PC-3 (cell line): ENCODE results near the gene GSTA2.

Experiments used
- EZH2 ChIP-seq: fragments of 300-600 bp; sonication (generic); IDR thresholded peaks from one replicate; pipeline ENCODE4 v1.6.1; 2017; ENCODE audit warnings: antibody characterized with exemption, mild to moderate bottlenecking, low read length; ENCODE audit not compliant: unreplicated experiment
- EZH2phosphoT487 ChIP-seq: fragments of 300-600 bp; sonication (generic); IDR thresholded peaks from 2 replicates; pipeline ENCODE4 v1.6.1; 2018; ENCODE audit warnings: mild to moderate bottlenecking, antibody characterized with exemption, low read length, borderline replicate concordance
- TF ChIP-seq, protein P1 (sequence below): fragments of 300-600 bp; sonication (generic); conservative IDR thresholded peaks from 2 replicates; pipeline ENCODE4 v1.5.1; 2017; ENCODE audit warnings: antibody characterized with exemption, low read depth, mild to moderate bottlenecking, low read length

DNA sequence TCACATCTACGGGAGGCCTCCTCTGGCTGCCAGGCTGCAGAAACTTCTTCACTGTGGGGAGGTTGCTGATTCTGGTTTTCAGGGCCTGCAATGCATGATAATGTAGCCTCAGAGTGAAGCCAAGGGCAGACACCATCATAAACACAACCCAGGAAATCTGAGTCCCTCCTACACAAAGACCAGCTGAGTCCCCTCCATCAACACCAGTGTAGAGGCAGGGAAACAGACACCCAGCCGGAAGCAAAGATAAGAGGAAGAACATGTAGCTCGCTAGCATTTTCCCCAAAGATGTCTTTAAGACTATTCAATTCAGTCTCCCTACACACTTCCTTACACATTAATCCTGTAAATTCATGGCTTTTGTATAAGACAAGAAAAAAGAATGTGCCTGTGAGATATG is 23.6 kb downstream of the GSTA2 start:
- TF ChIP-seq, protein P1, sequence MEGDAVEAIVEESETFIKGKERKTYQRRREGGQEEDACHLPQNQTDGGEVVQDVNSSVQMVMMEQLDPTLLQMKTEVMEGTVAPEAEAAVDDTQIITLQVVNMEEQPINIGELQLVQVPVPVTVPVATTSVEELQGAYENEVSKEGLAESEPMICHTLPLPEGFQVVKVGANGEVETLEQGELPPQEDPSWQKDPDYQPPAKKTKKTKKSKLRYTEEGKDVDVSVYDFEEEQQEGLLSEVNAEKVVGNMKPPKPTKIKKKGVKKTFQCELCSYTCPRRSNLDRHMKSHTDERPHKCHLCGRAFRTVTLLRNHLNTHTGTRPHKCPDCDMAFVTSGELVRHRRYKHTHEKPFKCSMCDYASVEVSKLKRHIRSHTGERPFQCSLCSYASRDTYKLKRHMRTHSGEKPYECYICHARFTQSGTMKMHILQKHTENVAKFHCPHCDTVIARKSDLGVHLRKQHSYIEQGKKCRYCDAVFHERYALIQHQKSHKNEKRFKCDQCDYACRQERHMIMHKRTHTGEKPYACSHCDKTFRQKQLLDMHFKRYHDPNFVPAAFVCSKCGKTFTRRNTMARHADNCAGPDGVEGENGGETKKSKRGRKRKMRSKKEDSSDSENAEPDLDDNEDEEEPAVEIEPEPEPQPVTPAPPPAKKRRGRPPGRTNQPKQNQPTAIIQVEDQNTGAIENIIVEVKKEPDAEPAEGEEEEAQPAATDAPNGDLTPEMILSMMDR: no peak
- TF ChIP-seq EZH2: no peak
- no peak for TF ChIP-seq EZH2phosphoT487
